HEK293 (cell line): ENCODE data around the gene SART3.

ENCODE experiments used
- CTCF ChIA-PET: fragments of 350-600 bp; formaldehyde crosslinking; extraction: SDS; loops from one replicate; lab custom pipeline; 2021; ENCODE audit warnings: antibody characterized with exemption; lab: Yijun Ruan, JAX
- POLR2A ChIA-PET: fragments of 300-600 bp; formaldehyde crosslinking; extraction: SDS; loops from one replicate; lab custom pipeline; 2020; ENCODE audit warnings: antibody characterized with exemption, inconsistent platforms; lab: Yijun Ruan, JAX
- H3K27ac ChIP-seq: fragments of 200-500 bp; sonication (Bioruptor generic); 2 replicates; pipeline ENCODE4 v1.5.1; 2014; ENCODE audit warnings: low read depth, low read length, control low read depth, inconsistent platforms; ENCODE audit errors: extremely low read depth
- H3K36me3 ChIP-seq, 2 experiments: fragments of 200-500 bp in 1 of 2; sonication (Bioruptor generic) in 1 of 2; 1 replicate in 1 of 2; 2 replicates in 1 of 2; pipeline ENCODE4 v1.5.1; 2014 to 2017; ENCODE audit warnings: inconsistent platforms in 2 of 2, low read length in 2 of 2; ENCODE audit not compliant: control insufficient read depth in 2 of 2, insufficient read depth in 1 of 2
- H3K4me1 ChIP-seq: fragments of 200-500 bp; sonication (Bioruptor generic); 2 replicates; pipeline ENCODE4 v1.5.1; 2014; ENCODE audit warnings: mild to moderate bottlenecking, low read length, inconsistent platforms; ENCODE audit not compliant: control insufficient read depth, insufficient read depth
- H3K4me3 ChIP-seq: 2 replicates; pipeline ENCODE4 v1.5.1; 2011; ENCODE audit warnings: low read depth, mild to moderate bottlenecking, control low read depth, low read length, moderate library complexity
- H3K9me3 ChIP-seq: fragments of 200-500 bp; sonication (Bioruptor generic); 2 replicates; pipeline ENCODE4 v1.5.1; 2014; ENCODE audit warnings: low read depth, low read length, inconsistent platforms; ENCODE audit not compliant: control insufficient read depth, insufficient read depth
- BCL11A ChIP-seq: fragments of 450-650 bp; formaldehyde crosslinking; IDR thresholded peaks from 2 replicates; pipeline ENCODE4 v1.5.1; 2016; ENCODE audit warnings: low read depth, missing biosample characterization, missing genetic modification characterization
- HOXC10 ChIP-seq: sonication (generic); formaldehyde crosslinking; IDR thresholded peaks from 2 replicates; pipeline ENCODE4 v1.8.1; 2023; ENCODE audit warnings: mild to moderate bottlenecking, missing genetic modification reagents
- PBX3 ChIP-seq: sonication (generic); formaldehyde crosslinking; IDR thresholded peaks from 2 replicates; pipeline ENCODE4 v1.8.1; 2022; ENCODE audit warnings: mild to moderate bottlenecking, moderate library complexity, missing genetic modification reagents
- TSHZ1 ChIP-seq: fragments of 450-650 bp; formaldehyde crosslinking; IDR thresholded peaks from 2 replicates; pipeline ENCODE4 v1.5.1; 2016; ENCODE audit warnings: missing biosample characterization, missing genetic modification characterization, borderline replicate concordance
- YY1 ChIP-seq: fragments of 450-650 bp; formaldehyde crosslinking; IDR thresholded peaks from 2 replicates; pipeline ENCODE4 v1.5.1; 2018; ENCODE audit warnings: missing biosample characterization, missing genetic modification characterization
- ZNF157 ChIP-seq: fragments of 450-650 bp; formaldehyde crosslinking; IDR thresholded peaks from 2 replicates; pipeline ENCODE4 v1.5.1; 2016; ENCODE audit warnings: missing biosample characterization, missing genetic modification characterization
- ZNF248 ChIP-seq: fragments of 450-650 bp; formaldehyde crosslinking; IDR thresholded peaks from 2 replicates; pipeline ENCODE4 v1.5.1; 2017; ENCODE audit warnings: missing biosample characterization, missing genetic modification characterization
- ZNF274 ChIP-seq, 2 experiments: fragments of 200-500 bp in 1 of 2; fragments of 450-650 bp in 1 of 2; sonication (Bioruptor generic) in 1 of 2; formaldehyde crosslinking in 1 of 2; IDR thresholded peaks; 2 replicates each; pipeline versions ENCODE4 v1.5.1 to v1.6.1; 2014 to 2016; ENCODE audit warnings: borderline replicate concordance in 1 of 2, inconsistent platforms in 1 of 2, low read length in 1 of 2, missing biosample characterization in 1 of 2, missing genetic modification characterization in 1 of 2
- ZNF292 ChIP-seq: fragments of 450-650 bp; formaldehyde crosslinking; IDR thresholded peaks from 2 replicates; pipeline ENCODE4 v1.5.1; 2016; ENCODE audit warnings: low read depth, missing biosample characterization, missing genetic modification characterization, borderline replicate concordance
- ZNF416 ChIP-seq: fragments of 450-650 bp; formaldehyde crosslinking; IDR thresholded peaks from 2 replicates; pipeline ENCODE4 v1.5.1; 2016; ENCODE audit warnings: missing biosample characterization, missing genetic modification characterization
- ZNF521 ChIP-seq: fragments of 450-650 bp; formaldehyde crosslinking; IDR thresholded peaks from 2 replicates; pipeline ENCODE4 v1.5.1; 2017; ENCODE audit warnings: missing biosample characterization, mild to moderate bottlenecking, missing genetic modification characterization
- ZNF621 ChIP-seq: fragments of 450-650 bp; formaldehyde crosslinking; IDR thresholded peaks from 2 replicates; pipeline ENCODE4 v1.5.1; 2017; ENCODE audit warnings: missing biosample characterization, missing genetic modification characterization
- ZNF670 ChIP-seq: fragments of 450-650 bp; formaldehyde crosslinking; IDR thresholded peaks from 2 replicates; pipeline ENCODE4 v1.5.1; 2016; ENCODE audit warnings: missing biosample characterization, missing genetic modification characterization, low read depth
- ZNF792 ChIP-seq: fragments of 450-650 bp; formaldehyde crosslinking; IDR thresholded peaks from 2 replicates; pipeline ENCODE4 v1.5.1; 2016; ENCODE audit warnings: missing biosample characterization, missing genetic modification characterization
- TF ChIP-seq, protein P1 (sequence below): fragments of 450-650 bp; formaldehyde crosslinking; IDR thresholded peaks from 2 replicates; pipeline ENCODE4 v1.5.1; 2016; ENCODE audit warnings: missing biosample characterization, missing genetic modification characterization, borderline replicate concordance
- TF ChIP-seq, protein P2 (sequence below): fragments of 450-650 bp; formaldehyde crosslinking; IDR thresholded peaks from 2 replicates; pipeline ENCODE4 v1.5.1; 2016; ENCODE audit warnings: missing biosample characterization, missing genetic modification characterization
- TF ChIP-seq, protein P3 (sequence below): fragments of 450-650 bp; formaldehyde crosslinking; IDR thresholded peaks from 2 replicates; pipeline ENCODE4 v1.5.1; 2017; ENCODE audit warnings: missing biosample characterization, missing genetic modification characterization
- TF ChIP-seq, protein P4 (sequence below): fragments of 450-650 bp; formaldehyde crosslinking; IDR thresholded peaks from 2 replicates; pipeline ENCODE4 v1.5.1; 2017; ENCODE audit warnings: missing biosample characterization, missing genetic modification characterization

The SART3 gene

DNA sequence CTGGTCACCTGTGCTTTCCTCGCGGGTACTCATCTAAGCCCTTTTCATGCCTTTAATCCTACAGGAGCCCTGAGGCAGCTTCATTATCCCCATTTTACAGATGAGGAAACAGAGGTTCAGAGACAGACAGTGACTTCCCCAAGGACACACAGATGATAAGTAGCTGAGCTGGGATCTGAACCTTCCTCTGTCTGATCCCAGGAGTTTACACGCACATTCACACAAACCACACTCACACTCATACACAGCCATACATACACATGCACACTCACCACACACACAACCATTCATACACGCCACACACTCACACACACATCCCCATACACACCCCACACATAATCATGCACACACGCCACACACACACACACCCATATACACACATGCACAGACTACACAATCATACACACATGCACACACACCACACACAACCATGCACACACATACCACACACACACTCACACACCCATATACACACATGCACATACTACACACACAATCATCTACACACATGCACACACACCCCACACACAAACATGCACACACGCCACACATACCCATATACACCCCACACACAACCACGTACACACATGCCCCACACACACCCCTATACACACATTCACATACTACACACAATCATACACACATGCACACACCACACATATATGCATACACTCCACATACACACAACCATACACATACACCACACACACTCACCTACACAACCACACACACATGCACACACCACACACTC, 34.2 kb upstream of the SART3 start:
- Histone ChIP-seq H3K4me1 (no peaks in the 10 kb centered on the region), H3K36me3 (no peaks in the 10 kb centered on the region), H3K4me3 (no peak overlapping the region), H3K9me3 (no peaks in the 10 kb centered on the region), H3K27ac (no peak overlapping the region)
- POLR2A ChIA-PET = no interaction called here
- CTCF ChIA-PET = interaction anchor here (0.7 to 3.5 kb wide), 3 partner anchors 15 to 76 kb away, joined by 3 to 15 read pairs (median 6); no protein-coding TSS in a partner anchor
- TF ChIP-seq ZNF792 (no peak), HOXC10 (no peak), ZNF416 (no peak), ZNF157 (tag by site-specific recombination) (no peak), ZNF670 (tag by site-specific recombination) (no peak), YY1 (tag by site-specific recombination) (no peak), ZNF621 (tag by site-specific recombination) (no peak), BCL11A (no peak), TSHZ1 (no peak), ZNF248 (tag by site-specific recombination) (0 out of 2 replicates have a peak, but pooled peaks have one; percentile 49), ZNF274 (IDR thresholded peaks at IDR 0.05; ENCODE audit: low read length) (no peak), ZNF274 (tag by site-specific recombination; IDR thresholded peaks at IDR 0.05; ENCODE audit: borderline replicate concordance) (no peak; the same call in 1 of the 2 replicates), PBX3 (CRISPR knock-in tag) (no peak), ZNF292 (no peak), ZNF521 (tag by site-specific recombination) (0 out of 2 replicates have a peak, but pooled peaks have one; percentile 26)
- TF ChIP-seq, protein P1, sequence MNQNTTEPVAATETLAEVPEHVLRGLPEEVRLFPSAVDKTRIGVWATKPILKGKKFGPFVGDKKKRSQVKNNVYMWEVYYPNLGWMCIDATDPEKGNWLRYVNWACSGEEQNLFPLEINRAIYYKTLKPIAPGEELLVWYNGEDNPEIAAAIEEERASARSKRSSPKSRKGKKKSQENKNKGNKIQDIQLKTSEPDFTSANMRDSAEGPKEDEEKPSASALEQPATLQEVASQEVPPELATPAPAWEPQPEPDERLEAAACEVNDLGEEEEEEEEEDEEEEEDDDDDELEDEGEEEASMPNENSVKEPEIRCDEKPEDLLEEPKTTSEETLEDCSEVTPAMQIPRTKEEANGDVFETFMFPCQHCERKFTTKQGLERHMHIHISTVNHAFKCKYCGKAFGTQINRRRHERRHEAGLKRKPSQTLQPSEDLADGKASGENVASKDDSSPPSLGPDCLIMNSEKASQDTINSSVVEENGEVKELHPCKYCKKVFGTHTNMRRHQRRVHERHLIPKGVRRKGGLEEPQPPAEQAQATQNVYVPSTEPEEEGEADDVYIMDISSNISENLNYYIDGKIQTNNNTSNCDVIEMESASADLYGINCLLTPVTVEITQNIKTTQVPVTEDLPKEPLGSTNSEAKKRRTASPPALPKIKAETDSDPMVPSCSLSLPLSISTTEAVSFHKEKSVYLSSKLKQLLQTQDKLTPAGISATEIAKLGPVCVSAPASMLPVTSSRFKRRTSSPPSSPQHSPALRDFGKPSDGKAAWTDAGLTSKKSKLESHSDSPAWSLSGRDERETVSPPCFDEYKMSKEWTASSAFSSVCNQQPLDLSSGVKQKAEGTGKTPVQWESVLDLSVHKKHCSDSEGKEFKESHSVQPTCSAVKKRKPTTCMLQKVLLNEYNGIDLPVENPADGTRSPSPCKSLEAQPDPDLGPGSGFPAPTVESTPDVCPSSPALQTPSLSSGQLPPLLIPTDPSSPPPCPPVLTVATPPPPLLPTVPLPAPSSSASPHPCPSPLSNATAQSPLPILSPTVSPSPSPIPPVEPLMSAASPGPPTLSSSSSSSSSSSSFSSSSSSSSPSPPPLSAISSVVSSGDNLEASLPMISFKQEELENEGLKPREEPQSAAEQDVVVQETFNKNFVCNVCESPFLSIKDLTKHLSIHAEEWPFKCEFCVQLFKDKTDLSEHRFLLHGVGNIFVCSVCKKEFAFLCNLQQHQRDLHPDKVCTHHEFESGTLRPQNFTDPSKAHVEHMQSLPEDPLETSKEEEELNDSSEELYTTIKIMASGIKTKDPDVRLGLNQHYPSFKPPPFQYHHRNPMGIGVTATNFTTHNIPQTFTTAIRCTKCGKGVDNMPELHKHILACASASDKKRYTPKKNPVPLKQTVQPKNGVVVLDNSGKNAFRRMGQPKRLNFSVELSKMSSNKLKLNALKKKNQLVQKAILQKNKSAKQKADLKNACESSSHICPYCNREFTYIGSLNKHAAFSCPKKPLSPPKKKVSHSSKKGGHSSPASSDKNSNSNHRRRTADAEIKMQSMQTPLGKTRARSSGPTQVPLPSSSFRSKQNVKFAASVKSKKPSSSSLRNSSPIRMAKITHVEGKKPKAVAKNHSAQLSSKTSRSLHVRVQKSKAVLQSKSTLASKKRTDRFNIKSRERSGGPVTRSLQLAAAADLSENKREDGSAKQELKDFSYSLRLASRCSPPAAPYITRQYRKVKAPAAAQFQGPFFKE (tag by site-specific recombination) = no peak
- TF ChIP-seq, protein P2, sequence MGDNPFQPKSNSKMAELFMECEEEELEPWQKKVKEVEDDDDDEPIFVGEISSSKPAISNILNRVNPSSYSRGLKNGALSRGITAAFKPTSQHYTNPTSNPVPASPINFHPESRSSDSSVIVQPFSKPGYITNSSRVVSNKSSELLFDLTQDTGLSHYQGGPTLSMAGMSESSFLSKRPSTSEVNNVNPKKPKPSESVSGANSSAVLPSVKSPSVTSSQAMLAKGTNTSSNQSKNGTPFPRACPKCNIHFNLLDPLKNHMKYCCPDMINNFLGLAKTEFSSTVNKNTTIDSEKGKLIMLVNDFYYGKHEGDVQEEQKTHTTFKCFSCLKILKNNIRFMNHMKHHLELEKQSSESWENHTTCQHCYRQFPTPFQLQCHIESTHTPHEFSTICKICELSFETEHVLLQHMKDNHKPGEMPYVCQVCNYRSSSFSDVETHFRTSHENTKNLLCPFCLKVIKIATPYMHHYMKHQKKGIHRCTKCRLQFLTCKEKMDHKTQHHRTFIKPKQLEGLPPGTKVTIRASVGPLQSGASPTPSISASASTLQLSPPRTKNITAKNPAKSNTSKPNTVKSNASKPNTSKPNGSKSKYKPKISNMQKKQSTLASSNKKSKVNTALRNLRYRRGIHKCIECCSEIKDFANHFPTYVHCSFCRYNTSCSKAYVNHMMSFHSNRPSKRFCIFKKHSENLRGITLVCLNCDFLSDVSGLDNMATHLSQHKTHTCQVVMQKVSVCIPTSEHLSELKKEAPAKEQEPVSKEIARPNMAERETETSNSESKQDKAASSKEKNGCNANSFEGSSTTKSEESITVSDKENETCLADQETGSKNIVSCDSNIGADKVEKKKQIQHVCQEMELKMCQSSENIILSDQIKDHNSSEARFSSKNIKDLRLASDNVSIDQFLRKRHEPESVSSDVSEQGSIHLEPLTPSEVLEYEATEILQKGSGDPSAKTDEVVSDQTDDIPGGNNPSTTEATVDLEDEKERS (tag by site-specific recombination) = no peak
- TF ChIP-seq, protein P3, sequence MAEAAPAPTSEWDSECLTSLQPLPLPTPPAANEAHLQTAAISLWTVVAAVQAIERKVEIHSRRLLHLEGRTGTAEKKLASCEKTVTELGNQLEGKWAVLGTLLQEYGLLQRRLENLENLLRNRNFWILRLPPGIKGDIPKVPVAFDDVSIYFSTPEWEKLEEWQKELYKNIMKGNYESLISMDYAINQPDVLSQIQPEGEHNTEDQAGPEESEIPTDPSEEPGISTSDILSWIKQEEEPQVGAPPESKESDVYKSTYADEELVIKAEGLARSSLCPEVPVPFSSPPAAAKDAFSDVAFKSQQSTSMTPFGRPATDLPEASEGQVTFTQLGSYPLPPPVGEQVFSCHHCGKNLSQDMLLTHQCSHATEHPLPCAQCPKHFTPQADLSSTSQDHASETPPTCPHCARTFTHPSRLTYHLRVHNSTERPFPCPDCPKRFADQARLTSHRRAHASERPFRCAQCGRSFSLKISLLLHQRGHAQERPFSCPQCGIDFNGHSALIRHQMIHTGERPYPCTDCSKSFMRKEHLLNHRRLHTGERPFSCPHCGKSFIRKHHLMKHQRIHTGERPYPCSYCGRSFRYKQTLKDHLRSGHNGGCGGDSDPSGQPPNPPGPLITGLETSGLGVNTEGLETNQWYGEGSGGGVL = no peak
- TF ChIP-seq, protein P4, sequence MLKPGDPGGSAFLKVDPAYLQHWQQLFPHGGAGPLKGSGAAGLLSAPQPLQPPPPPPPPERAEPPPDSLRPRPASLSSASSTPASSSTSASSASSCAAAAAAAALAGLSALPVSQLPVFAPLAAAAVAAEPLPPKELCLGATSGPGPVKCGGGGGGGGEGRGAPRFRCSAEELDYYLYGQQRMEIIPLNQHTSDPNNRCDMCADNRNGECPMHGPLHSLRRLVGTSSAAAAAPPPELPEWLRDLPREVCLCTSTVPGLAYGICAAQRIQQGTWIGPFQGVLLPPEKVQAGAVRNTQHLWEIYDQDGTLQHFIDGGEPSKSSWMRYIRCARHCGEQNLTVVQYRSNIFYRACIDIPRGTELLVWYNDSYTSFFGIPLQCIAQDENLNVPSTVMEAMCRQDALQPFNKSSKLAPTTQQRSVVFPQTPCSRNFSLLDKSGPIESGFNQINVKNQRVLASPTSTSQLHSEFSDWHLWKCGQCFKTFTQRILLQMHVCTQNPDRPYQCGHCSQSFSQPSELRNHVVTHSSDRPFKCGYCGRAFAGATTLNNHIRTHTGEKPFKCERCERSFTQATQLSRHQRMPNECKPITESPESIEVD = no peak
